GM21515 (cell line): ENCODE data around the gene CIAO2B.

ENCODE experiments used
- ATAC-seq: cut with Tn5 transposase; IDR thresholded peaks from one replicate; pipeline ENCODE4 v1.9.1; 2021; ENCODE audit not compliant: unreplicated experiment

The CIAO2B gene

DNA sequence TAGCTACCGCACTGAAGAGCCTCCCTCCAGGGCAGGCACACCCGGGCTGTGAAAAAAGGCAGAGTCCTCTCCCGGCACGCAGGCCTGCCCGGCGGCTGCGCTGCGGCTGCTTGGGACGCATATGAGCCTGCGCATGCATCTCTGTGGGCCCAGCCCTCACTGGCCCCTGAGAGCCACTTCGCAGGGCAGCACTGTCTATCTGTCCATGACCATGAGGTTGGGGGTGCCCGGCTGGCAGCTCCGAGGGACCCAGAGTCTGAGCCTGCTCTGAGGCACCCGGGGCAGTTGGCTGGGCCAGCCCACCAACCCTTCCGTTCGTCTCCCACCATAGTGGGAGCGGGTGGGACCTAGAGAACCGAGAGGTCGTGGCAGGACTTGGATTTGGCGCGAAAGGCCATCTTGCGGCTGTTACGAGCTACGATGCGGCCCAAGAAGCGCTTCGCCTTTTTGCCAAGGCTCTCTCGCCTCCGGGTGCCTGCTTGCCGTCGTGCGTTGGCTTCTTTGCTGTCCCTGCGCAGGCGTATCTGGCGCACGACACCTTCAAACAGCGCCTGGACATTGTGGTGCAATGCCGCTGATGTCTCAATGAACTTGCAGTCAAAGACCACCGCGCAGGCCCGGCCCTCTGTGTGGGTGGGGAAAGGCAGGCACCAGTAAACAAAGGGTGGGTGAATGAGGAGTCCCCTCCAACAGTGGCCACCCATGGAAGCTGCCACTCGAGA lies 12.3 kb downstream of the CIAO2B start:
- ATAC-seq: no peak

DNA sequence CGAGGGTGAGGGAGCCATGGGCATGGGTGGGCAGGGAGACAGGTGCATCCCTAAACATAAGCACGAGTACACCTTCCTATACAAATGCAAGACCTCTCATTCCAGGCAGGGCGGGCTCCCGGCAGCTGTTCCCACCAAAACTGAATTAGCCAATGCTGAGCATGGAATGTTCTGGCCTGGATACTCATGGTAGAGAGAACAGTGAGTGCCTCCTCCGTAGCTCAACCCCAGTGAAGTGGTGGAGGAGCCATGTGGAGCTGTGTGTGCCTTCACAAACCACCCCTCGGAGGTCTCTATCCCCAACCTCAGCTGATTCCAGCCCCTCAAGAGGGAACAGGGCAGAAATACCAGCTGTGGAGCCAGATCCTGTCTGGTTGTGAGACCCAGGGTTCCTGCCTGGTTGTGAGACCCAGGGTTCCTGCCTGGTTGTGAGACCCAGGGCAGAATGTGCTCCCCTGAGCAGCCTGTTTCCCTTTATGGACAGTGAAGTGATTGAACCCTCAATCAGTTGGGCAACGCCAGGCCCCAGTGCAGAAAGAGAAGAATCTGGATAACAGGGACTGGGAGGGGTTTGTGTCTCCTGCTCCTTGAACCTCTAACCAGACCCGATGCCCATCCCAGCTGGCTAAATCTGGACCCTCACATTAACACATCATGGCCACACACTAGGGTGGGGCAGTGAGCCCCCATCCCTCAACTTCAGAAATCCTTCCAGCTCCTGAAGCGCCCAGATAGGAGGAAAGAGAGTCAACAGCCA lies 13.1 kb downstream of the CIAO2B start:
- ATAC-seq: no peak

DNA sequence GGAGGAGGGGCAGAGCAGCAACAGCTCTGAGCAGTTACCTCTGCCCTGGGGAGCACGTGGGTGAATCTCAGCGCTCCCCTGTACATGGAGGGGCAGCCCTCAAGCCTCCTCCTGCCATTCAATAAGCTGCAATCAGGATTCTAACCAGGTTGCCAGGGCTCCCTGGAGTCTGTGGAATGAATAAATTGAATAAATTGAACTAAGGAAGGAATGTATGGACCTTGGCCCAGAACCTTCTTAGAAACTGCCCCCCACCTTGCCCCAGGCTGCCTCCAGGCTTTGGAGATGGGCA lies 14.0 kb downstream of the CIAO2B start:
- no peak for ATAC-seq

DNA sequence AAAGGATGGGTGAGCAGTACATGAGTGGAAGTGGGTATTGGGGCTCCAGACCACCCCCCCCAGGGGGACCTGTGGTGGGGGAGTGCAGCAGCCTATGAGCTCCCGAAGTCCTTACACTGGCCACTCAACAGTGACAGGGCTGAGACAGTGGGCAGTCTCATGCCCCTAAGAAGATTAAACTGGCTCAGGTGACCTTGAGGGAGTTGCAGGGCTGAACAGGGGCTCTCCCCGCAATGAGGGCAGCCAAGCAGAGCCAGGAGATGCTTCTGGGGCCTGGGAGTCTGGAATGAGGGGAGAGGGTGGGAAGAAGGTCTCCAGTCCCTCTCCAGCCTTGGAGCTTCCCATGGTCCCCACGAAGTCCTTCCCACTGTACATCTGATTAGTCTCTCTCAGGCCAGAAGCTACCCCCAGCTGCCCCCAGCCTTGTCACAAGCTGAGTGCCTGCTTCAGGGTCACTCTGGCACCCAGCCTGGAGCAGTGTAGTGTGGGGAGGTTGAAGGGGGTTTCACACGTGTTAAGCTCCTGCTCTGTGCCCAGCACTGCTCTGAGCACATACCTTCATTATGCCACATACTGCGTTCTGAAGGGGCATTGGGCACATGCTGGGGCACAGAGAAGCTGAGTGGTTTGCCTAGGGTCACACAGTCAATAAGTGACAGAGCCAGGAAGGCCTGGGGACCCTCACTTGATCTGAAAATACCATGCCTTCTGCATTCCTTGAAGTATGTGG lies 14.5 kb downstream of the CIAO2B start:
- ATAC-seq: no peak

DNA sequence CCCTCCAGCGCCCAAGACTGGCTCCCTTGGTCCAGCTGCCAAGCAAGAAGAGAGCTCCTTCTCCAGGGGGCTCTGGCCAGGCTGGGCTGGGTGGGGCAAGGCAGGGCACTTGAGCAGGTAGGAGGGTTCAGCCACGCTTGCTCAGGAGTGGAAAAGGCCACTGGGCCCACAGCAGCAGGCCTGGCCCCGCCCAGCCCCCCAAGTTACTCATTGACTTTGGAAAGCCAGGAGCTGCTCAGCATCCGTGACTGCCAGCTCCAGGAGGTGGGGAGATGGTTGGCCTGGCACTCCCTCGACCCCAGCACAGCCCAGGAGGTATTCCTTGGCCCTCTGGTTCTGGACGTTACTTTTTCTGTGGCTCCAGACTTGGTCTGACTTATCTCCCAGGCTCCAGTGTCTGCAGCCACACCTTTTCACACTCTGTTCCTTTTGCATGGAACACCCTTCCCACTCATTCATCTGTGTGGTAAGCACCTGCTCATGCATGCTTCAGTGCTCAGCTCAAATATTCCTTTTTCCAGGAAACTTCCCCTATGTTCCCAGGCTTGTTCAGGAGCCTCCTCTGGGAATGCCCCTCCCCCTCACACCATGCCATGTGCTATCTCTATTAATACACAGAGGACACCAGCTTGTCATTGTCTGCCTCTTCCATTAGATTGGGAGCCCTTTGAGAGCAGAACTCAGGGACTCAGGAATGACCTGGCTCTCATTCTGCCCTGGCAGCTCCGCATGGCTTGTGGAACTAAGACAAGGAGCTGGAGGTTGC lies 15.2 kb downstream of the CIAO2B start, which contains the start of gene CDH16:
CDH16 (minus strand) TSS at position 83 of the 766 bp plus-strand sequence. CDS start 820 bp downstream, outside the sequence.
- no peak for ATAC-seq

DNA sequence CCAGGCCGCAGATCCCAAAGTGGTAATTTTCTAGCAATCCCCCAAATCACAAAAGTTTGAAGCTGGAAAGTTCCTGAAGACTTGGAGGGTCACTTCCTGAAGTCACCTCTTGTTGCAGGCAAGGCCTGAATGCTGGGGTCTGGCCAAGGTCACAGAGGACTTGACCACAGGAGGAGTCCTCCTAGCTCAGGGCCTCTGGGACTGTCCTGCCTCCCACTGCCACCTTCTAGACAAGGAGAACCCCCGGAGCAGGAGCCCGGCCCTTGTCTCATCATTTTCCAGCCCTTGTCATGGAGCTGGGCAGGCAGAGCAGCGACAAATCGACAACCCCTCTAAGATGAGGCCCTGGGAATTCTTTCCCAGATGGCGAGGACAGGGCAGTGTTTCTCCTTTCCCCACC lies 15.8 kb downstream of the CIAO2B start:
- ATAC-seq: no peak

DNA sequence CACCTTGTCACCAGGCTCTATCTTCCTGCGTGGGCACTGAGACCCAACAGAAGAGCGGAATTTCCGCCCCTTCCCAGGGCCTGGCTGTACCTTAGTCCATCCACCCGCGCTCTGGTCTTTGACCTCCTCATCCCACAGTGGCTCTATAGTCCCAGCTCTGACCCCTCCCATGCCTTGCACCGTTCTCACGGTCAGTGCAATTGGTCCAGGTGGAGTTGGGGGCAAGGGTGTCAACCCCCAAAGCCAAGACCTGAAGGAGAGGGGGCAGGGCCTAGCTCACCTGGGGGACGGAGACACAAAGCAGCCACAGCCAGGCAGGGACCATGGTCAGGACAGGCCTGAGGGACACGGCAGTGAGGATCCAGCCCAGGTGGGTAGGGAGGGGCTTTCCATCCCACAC lies 16.5 kb downstream of the CIAO2B start:
- no peak for ATAC-seq

DNA sequence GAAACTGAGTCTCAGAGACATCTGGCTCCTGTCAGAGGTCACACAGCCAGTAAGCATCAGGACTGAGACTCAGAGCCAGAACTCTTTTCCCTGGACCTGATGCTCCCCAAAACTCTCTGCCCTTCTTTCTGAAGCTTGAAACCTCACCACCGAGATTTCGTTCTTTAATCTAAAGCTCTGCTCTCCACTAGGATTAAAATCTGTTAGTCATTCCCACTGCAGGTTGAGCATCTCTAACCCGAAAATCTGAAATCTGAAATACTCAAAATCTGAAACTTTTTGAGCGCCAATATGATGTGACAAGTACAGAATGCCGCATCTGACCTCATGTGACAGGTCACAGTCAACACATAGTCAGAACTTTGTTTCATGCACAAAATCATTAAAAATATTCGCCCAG lies 17.7 kb downstream of the CIAO2B start:
- no peak for ATAC-seq

DNA sequence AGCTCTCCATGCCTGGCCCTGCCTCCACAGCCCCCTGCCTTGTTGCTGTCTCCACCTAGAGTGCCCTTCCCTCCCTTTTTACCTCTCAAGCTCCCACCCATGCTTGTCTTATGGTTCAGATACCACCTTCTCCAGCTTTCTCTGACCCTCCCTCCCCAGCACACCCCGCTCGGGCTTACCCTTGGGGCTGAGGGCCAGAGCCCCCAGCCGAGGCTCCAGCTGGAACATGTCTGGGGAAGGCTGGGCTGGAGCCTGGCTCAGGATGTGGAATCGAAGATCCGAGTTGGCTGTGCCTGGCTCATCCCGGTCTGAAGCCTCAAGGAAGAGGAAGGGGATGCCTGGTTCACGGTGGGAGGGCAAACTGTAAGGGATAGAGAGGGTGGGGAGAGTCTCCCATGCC lies 19.2 kb downstream of the CIAO2B start:
- no peak for ATAC-seq

DNA sequence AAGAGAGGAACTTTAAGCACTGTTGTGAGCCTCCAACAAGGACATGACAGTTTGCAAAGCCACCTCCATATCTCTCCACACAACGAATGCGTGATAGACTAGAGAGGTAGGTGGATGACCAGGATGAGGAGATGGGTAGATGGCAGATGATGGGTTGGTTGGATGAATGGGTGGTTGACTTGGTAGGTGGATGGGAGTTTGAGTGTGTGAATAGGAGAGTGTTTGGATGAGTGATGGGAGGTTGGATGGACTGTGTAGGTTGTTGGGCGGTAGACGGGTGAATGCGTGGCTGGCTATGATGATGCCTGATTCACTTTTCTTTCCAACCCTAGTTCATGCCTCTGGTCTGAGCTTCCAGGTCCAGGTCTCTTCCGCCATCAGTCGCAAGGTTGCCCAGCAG lies 19.7 kb downstream of the CIAO2B start:
- no peak for ATAC-seq

DNA sequence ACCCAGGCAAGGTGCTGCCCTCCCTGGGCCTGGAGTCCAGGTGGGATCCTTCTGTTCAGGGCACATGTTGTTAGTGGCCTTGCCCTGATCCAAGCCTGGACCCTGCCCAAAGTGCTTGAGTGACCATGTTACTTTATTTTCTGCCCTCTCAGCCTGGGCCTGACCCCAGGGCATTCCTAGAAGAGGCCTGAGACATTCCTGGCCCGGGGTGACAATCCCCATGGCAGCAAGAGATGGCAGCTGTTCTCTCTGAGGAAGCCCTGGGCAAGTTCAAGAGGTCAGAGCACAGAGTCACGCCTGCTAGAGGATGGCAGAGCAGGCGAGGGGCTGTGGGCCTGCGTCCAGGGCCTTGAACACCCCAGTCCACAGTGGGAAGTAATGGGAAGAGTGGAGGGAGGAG lies 20.5 kb downstream of the CIAO2B start:
- no peak for ATAC-seq

DNA sequence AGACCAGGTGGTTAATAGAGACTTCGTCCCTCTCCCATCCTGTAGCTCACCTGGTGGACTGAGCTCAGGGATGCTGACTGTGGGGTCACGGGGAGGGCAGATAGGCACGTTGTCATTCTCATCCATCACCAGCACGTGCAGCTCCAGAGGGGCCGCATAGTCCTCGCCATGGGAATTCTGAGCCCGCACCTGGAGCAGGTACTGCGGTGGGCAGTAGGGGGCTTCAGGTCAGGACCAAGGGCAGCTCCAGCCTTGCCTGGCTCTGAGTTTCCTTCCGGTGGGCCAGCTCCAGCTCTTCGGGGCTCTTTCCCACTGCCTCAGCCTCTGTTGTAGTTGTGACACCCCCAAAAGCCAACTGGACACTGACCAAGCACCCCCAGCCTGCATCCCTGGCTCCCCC lies 21.1 kb downstream of the CIAO2B start:
- ATAC-seq: no peak

DNA sequence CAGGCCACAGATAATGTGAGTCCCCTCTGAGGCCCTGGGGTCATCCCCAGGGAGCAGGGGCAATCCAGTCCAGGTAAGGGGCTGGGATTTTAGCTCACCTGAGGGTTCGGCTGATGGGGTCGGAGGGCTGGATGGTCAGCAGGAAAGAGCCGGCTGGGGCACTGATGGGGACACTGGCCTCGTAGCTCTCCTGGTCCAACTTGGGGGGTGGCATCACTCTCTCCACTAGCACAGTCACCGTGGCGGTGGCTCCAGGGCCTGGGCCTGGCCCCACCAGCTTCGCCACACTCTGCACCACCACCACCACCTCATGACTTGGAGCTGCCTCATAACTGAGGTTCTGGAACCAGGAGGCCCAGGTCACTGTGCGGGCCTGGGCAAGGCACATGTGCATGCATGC lies 22.4 kb downstream of the CIAO2B start:
- ATAC-seq: no peak

DNA sequence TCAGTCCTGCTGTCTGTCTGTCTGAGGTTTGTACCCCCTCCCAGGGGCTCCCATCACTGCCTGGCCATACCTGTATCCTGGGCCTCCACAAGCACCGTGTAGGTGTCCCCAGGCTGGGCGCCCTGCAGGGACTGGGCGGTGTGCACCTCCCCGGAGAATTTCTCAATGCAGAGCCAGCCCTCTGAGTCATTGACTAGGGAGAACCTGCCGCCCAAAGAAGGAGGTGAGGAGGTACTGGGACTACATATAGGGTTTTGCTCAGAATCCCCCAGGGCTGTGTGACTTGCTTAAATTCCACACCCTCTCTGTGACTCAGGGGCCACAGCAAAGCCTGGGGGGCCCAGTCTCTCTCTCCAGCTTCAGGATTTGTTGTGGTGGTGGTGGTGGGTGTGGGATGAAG lies 23.1 kb downstream of the CIAO2B start:
- no peak for ATAC-seq

DNA sequence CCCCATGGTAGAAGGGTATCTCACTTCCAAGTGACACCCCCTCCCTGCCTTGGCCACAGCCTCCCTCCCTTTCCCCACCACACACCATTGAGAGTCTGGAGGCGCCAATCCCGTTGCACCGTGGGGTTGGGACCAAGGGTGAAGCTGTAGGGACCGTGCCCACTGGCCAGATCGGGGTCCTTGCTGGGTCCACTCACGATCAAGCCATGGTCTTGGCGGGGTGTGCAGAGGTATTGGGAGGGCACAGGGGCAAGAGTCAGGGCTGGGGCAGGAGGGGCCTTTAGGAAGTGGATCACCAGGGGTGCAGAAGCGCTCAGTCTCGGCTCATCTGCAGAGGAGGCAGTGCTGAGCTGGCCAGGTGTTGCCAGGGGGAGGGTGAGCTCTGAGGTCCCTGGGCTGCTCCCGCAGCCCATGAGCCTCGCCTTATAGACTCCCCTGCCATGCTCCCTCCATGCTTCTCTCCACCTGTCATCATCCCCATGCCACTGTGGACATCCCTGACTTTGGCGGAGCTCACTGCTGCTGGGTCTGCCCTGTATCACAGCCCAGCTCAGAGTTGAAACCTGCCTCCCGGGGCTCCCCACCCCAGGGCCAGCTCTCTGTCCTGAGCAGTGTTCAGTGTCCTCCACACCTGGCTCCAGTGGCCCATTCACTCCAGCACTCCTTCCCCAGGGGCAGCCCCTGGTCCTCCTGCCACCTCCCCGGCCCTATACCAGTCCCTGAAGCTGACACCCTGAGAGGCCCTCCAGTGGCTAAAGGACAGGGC lies 23.8 kb downstream of the CIAO2B start:
- no peak for ATAC-seq

DNA sequence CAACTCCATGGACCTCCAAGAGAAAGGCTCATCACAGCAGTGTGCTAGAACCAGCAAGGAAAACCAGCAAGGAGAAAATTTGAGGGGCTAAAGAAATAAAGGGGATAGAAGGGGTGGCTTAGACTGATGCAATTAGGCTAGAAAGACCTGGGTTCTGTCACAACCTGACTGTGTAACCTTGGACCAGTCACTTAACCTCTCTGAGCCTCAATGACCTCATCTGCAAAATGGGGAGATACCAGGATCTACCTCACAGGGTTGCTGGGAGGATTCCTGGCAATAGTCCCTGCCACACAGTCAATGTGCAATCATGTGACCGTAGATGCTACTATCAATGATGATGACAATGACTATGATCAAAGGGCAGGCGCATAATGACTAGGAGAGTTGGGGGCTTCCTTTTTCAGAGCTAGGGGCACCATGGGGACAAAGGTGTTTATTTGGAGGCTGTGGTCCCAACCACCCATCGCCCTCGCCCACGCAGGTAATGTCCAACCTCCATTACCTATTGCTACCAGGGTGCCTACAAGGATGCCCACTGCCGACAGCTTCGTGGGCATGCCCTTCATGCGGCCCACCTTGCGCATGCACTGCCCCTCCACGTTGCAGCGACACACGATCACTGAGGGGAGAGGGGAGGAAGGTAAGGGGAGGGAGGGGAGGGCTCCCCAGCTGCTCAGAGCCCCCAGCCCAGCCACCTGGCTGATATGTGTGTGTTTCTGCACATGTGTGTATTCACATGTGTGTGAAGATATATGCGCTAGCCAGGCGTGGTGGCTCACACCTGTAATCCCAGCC lies 25.2 kb downstream of the CIAO2B start:
- ATAC-seq: no peak

DNA sequence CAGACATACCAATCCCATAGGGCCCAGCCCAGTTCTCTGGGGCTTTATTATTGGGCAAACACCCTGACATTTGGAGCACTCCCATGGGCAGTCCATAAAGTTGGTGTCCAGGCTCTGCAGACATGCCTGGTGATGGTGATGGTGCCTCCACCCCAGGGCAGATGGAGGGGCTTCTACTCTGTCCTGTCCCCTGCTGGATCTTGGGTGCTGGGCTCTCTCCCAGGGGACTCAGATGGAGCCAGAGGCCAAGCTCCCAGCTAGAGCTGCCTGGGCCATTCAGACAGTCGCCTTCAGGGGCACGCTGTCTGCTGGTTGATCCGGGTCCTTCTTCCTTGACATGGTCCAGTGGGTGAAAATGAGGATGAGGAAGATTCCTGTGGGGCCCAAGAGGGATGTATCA lies 26.1 kb downstream of the CIAO2B start:
- no peak for ATAC-seq

DNA sequence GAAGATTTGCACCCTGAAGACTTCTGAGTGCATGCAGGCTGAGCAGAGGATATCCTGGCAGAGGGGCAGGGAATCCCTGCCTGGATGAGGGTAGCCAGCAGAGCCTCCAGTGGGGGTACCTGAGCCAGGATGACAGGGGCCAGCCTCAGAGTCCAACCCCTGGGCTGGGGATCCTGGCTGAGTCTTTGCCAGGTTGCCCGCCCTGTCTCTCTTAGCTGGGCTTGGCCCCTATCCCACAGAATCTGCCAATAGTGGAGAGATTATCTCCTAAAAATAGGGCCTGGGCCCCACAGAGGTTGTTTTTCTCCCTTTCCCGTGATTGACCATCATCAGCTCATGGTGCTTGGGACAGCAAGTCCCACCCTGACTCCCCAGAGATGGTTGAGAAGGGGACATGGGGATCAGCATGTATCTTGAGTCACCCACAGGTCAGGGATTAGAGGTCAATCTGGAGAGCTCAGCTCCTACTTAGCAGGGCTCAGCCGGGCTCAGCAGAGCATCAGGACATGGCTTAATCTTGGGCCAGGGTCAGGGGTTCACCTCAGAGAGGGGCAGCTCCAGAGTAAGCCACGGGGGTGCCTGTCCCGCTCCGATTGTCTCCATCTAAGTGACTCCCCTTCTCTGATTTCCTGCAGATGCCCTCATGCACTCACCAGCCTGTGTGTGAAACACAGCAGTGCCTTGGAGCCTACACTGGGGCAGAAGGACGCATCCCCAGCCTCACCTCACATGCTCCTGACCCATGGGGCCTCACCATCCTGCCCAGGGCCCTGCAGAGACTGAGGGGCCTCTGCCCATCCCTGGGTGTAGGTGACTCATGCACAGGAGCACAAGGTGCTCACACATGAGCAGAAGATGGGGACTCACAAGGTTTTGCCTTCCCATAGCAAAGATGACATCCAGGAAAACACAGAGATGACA lies 27.0 kb downstream of the CIAO2B start:
- no peak for ATAC-seq
